ENCODE data around the gene LRRC74A. TPM values are rescaled to one million over a fixed set of nuclear protein-coding genes. Genes with fewer than 3 reads are reported as not detected.

The LRRC74A gene
- total and polyA plus RNA-seq, 2 of the 4 experiments (the other 2 are of a cell fraction) = not detected

GRCh38 chr14:76856769-76857168, 30.6 kb downstream of the LRRC74A start:
- TF ChIP-seq FOS (IDR thresholded peaks at IDR 0.05; ENCODE audit: low read depth, low read length) (no peak), ELK1 (IDR thresholded peaks at IDR 0.05; ENCODE audit: borderline replicate concordance, low read depth, low read length) (no peak), MAFK (IDR thresholded peaks at IDR 0.05; ENCODE audit: low read depth, low read length) (no peak), BHLHE40 (IDR thresholded peaks at IDR 0.05; ENCODE audit: low read depth, low read length) (no peak), NFE2L2 (IDR thresholded peaks at IDR 0.05; ENCODE audit: low read depth, low read length) (no peak), RAD21 (IDR thresholded peaks at IDR 0.05; ENCODE audit: low read length) (no peak), USF2 (IDR thresholded peaks at IDR 0.05; ENCODE audit: low read depth, low read length) (no peak), CEBPB (IDR thresholded peaks at IDR 0.05; ENCODE audit: low read depth, low read length) (no peak), CTCF (conservative IDR thresholded peaks at IDR 0.05; ENCODE audit: low read depth, low read length) (no peak), MXI1 (IDR thresholded peaks at IDR 0.05; ENCODE audit: borderline replicate concordance, low read depth, low read length) (no peak), RFX5 (IDR thresholded peaks at IDR 0.05; ENCODE audit: low read depth, low read length) (no peak), SMC3 (IDR thresholded peaks at IDR 0.05; ENCODE audit: low read depth, low read length) (no peak), RCOR1 (IDR thresholded peaks at IDR 0.05; ENCODE audit: insufficient replicate concordance, low read length) (no peak), MAZ (IDR thresholded peaks at IDR 0.05; ENCODE audit: borderline replicate concordance, low read depth, low read length) (no peak), CHD1 (IDR thresholded peaks at IDR 0.05; ENCODE audit: low read depth, low read length) (no peak), POLR2A (IDR thresholded peaks at IDR 0.05; ENCODE audit: low read depth, low read length) (no peak)
- Histone ChIP-seq H3K14ac (replicated peaks; ENCODE audit: low read depth, low read length) (no peak overlapping the region), H3K4me3 (ENCODE audit: insufficient read depth, low read depth, low read length) (no peak overlapping the region), H3K9me1 (ENCODE audit: insufficient read depth, low read length) (no peaks in the 10 kb centered on the region), H3K18ac (ENCODE audit: low read depth, low read length) (no peak overlapping the region), H2BK15ac (ENCODE audit: low read depth, low read length) (no peak overlapping the region), H2AK9ac (replicated peaks; ENCODE audit: low read depth, low read length, poor library complexity) (no peak overlapping the region), H4K8ac (ENCODE audit: low read depth in 2 of 2, low read length in 2 of 2) (no peak overlapping the region), H3K4me1 (ENCODE audit: control insufficient read depth, insufficient read depth, low read length) (no peaks in the 10 kb centered on the region), H3K36me3 (ENCODE audit: control insufficient read depth, insufficient read depth, low read length) (no peaks in the 10 kb centered on the region), H2BK5ac (ENCODE audit: low read depth, low read length, poor library complexity, severe bottlenecking) (no peak overlapping the region), H3K4ac (ENCODE audit: low read depth, low read length) (no peak overlapping the region), H4K91ac (ENCODE audit: insufficient read depth, low read depth, low read length) (no peak overlapping the region), H3K23ac (ENCODE audit: low read depth, low read length) (no peak overlapping the region), H4K20me1 (ENCODE audit: insufficient read depth, low read length) (no peaks in the 10 kb centered on the region), H4K5ac (ENCODE audit: low read depth, low read length) (no peak overlapping the region), H3K56ac (ENCODE audit: extremely low read depth, insufficient read depth, low read length) (no peak overlapping the region), H3K79me1 (ENCODE audit: low read depth in 1 of 2, low read length in 2 of 2) (no peaks in the 10 kb centered on the region), H3K27ac (ENCODE audit: insufficient read depth, low read length) (no peak overlapping the region), H2BK20ac (ENCODE audit: low read depth, low read length) (no peak overlapping the region), H3K9me3 (ENCODE audit: control insufficient read depth, insufficient read depth, low read length) (no peaks in the 10 kb centered on the region), H3K9ac (ENCODE audit: low read depth, low read length) (no peak overlapping the region), H2AFZ (replicated peaks; ENCODE audit: low read length, poor library complexity) (no peak overlapping the region), H2AK5ac (ENCODE audit: low read depth, low read length) (no peak overlapping the region), H2BK120ac (ENCODE audit: low read depth, low read length) (no peak overlapping the region), H3K27me3 (ENCODE audit: control insufficient read depth, insufficient read depth, low read length) (peaks cover 34% of the 10 kb centered on the region), H3K4me2 (ENCODE audit: low read depth, low read length) (no peak overlapping the region)
- in situ Hi-C loops (cut with MboI; ENCODE audit: low sequenced_read_pairs) = no loop called here
- POLR2A ChIA-PET (ENCODE audit: unreplicated experiment) = no interaction called here
- intact Hi-C loops (cut with micrococcal nuclease) = no loop called here
- ATAC-seq (ENCODE audit: low read depth) (no peak), DNase-seq (no peak)
- dilution Hi-C loops (cut with HindIII; ENCODE audit: low sequenced_read_pairs, unreplicated experiment) = no loop called here
- 17% methylated on average over 1 of the region's 1 CpG; no CpG with 5 or more reads in 1 of the 2 experiments for WGBS, 2 experiments (ENCODE audit: extremely low coverage in 2 of 2, insufficient read length in 1 of 2)
- BruUV-seq (replicated peaks) = no TSS peak
- CTCF ChIA-PET = no interaction called here

Measured in IMR-90 (cell line).